Measurements from ENCODE around the gene NTHL1. TPM values are rescaled to one million over a fixed set of nuclear protein-coding genes. Genes with fewer than 3 reads are reported as not detected.

NTHL1 gene
- total RNA-seq, 2 donors from 2014 or later = 43.2 to 46.1 TPM

GRCh38 chr16:1998360-1998835 lies 49.2 kb downstream of the NTHL1 start:
- H3K36me3 ChIP-seq (ENCODE audit: control insufficient read depth, insufficient read depth, low read length) = peaks cover 34% of the 10 kb centered on the region
- DNase-seq = no peak
- peaks cover 4% of the 10 kb centered on the region for H3K27me3 Mint-ChIP-seq (ENCODE audit: insufficient read depth)
- H3K27me3 ChIP-seq (ENCODE audit: control insufficient read depth, insufficient read depth, low read length, poor library complexity, severe bottlenecking) = no peaks in the 10 kb centered on the region
- H3K4me3 Mint-ChIP-seq = no peak overlapping the region
- no peak overlapping the region for H3K27ac ChIP-seq (ENCODE audit: low read depth, low read length)
- H3K9me3 ChIP-seq (ENCODE audit: control insufficient read depth, low read length) = no peaks in the 10 kb centered on the region
- no peaks in the 10 kb centered on the region for H3K4me1 ChIP-seq (ENCODE audit: control insufficient read depth, insufficient read depth, low read length)
- no peaks in the 10 kb centered on the region for H3K4me1 Mint-ChIP-seq
- H3K4me3 ChIP-seq (ENCODE audit: low read length) = no peak overlapping the region
- H3K9me3 Mint-ChIP-seq = no peaks in the 10 kb centered on the region
- 96 to 98% methylated on average over 20 to 27 of the region's 27 CpGs for WGBS, 2 experiments (ENCODE audit: insufficient coverage in 1 of 2, insufficient read length in 1 of 2)
- H3K9ac ChIP-seq (ENCODE audit: extremely low read depth, low read length, poor library complexity, severe bottlenecking) = no peak overlapping the region
- peaks cover 30% of the 10 kb centered on the region for H3K36me3 Mint-ChIP-seq (ENCODE audit: low read depth)
- TF ChIP-seq CTCF (conservative IDR thresholded peaks at IDR 0.05) = no peak
- H3K27ac Mint-ChIP-seq = no peak overlapping the region

GRCh38 chr16:1997494-1998359 lies 49.9 kb downstream of the NTHL1 start:
- Histone ChIP-seq H3K36me3 (ENCODE audit: control insufficient read depth, insufficient read depth, low read length) (peaks cover 27% of the 10 kb centered on the region), H3K27me3 (ENCODE audit: control insufficient read depth, insufficient read depth, low read length, poor library complexity, severe bottlenecking) (no peaks in the 10 kb centered on the region), H3K9ac (ENCODE audit: extremely low read depth, low read length, poor library complexity, severe bottlenecking) (no peak overlapping the region), H3K27ac (ENCODE audit: low read depth, low read length) (no peak overlapping the region), H3K4me1 (ENCODE audit: control insufficient read depth, insufficient read depth, low read length) (no peaks in the 10 kb centered on the region), H3K9me3 (ENCODE audit: control insufficient read depth, low read length) (no peaks in the 10 kb centered on the region), H3K4me3 (ENCODE audit: low read length) (no peak overlapping the region)
- no peak for DNase-seq
- no peak overlapping the region for H3K4me3 Mint-ChIP-seq
- peaks cover 30% of the 10 kb centered on the region for H3K36me3 Mint-ChIP-seq (ENCODE audit: low read depth)
- H3K27me3 Mint-ChIP-seq (ENCODE audit: insufficient read depth) = peaks cover 8% of the 10 kb centered on the region
- no peak overlapping the region for H3K27ac Mint-ChIP-seq
- H3K9me3 Mint-ChIP-seq = no peaks in the 10 kb centered on the region
- 95 to 98% methylated on average over 19 to 26 of the region's 26 CpGs for WGBS, 2 experiments (ENCODE audit: insufficient coverage in 1 of 2, insufficient read length in 1 of 2)
- no peaks in the 10 kb centered on the region for H3K4me1 Mint-ChIP-seq
- TF ChIP-seq CTCF (conservative IDR thresholded peaks at IDR 0.05) = no peak

GRCh38 chr16:1993731-1994131 lies 53.9 kb downstream of the NTHL1 start:
- H3K27me3 Mint-ChIP-seq (ENCODE audit: insufficient read depth) = peaks cover 34% of the 10 kb centered on the region
- H3K27ac Mint-ChIP-seq = no peak overlapping the region
- Histone ChIP-seq H3K4me1 (ENCODE audit: control insufficient read depth, insufficient read depth, low read length) (peaks cover 3% of the 10 kb centered on the region), H3K27me3 (ENCODE audit: control insufficient read depth, insufficient read depth, low read length, poor library complexity, severe bottlenecking) (peaks cover 25% of the 10 kb centered on the region), H3K9ac (ENCODE audit: extremely low read depth, low read length, poor library complexity, severe bottlenecking) (no peak overlapping the region), H3K36me3 (ENCODE audit: control insufficient read depth, insufficient read depth, low read length) (peaks cover 7% of the 10 kb centered on the region), H3K27ac (ENCODE audit: low read depth, low read length) (no peak overlapping the region), H3K4me3 (ENCODE audit: low read length) (no peak overlapping the region), H3K9me3 (ENCODE audit: control insufficient read depth, low read length) (no peaks in the 10 kb centered on the region)
- no peaks in the 10 kb centered on the region for H3K9me3 Mint-ChIP-seq
- H3K4me1 Mint-ChIP-seq = peaks cover 1% of the 10 kb centered on the region
- no peak for DNase-seq
- no peak for TF ChIP-seq CTCF (conservative IDR thresholded peaks at IDR 0.05)
- H3K4me3 Mint-ChIP-seq = no peak overlapping the region
- WGBS, 2 experiments (ENCODE audit: insufficient coverage in 1 of 2, insufficient read length in 1 of 2) = 79 to 80% methylated on average over 2 of the region's 2 CpGs
- peaks cover 13% of the 10 kb centered on the region for H3K36me3 Mint-ChIP-seq (ENCODE audit: low read depth)

Data from endodermal cell (in vitro differentiated cells).